Left ventricle myocardium inferior (tissue), 1 donor: ENCODE measurements around the gene RBBP5. TPM values are rescaled to one million over a fixed set of nuclear protein-coding genes. Genes with fewer than 3 reads are reported as not detected.

Experiments used
- DNase-seq: peaks from one replicate; pipeline ENCODE4 v3.0.0-alpha.2; 2020
- H3K27ac ChIP-seq: fragments of 200-600 bp; replicated peaks from 2 replicates; pipeline ENCODE4 v1.8.0; 2021
- H3K27me3 ChIP-seq: fragments of 200-600 bp; 2 replicates; pipeline ENCODE4 v1.8.0; 2021; ENCODE audit warnings: low read depth
- H3K36me3 ChIP-seq: fragments of 200-600 bp; 2 replicates; pipeline ENCODE4 v1.8.0; 2021
- H3K4me1 ChIP-seq: fragments of 200-600 bp; 2 replicates; pipeline ENCODE4 v1.8.0; 2021
- H3K4me3 ChIP-seq: fragments of 200-600 bp; 2 replicates; pipeline ENCODE4 v1.8.0; 2021; ENCODE audit warnings: mild to moderate bottlenecking, moderate library complexity
- H3K9me3 ChIP-seq: fragments of 200-600 bp; replicated peaks from 2 replicates; pipeline ENCODE4 v1.8.0; 2021
- CTCF ChIP-seq: fragments of 200-600 bp; IDR thresholded peaks from 2 replicates; pipeline ENCODE4 v1.8.0; 2021; ENCODE audit warnings: antibody characterized with exemption, mild to moderate bottlenecking, borderline replicate concordance
- intact Hi-C: fragments of 100-400 bp; cut with micrococcal nuclease; formaldehyde crosslinking; loops from one replicate; pipeline ENCODE4 v1.11.0; 2022
- long read RNA-seq: library from polyadenylated mRNA; unstranded; transcript quantifications from one replicate; pipeline ENCODE4 v2.0.0, GENCODE V29; 2021
- total RNA-seq: library from RNA; stranded (reverse); fragmentation: NEBNext Ultra II Directional; extraction: Animal tissue kit (Norgen Biotek cat#: 25700); gene quantifications from one replicate; pipeline ENCODE4 v1.2.1, GENCODE V29; 2021
- donor health status: DM: no; HTN: yes; CAD: no; lungs with severe emphysema.

Gene RBBP5
- 10.3 TPM for total RNA-seq
- long read RNA-seq, full-length matches to known transcripts, result 7 of 9 reads
- long read RNA-seq, partial matches to known transcripts, result 0 of 9 reads
- long read RNA-seq, other reads (novel, unspliced or antisense), result 2 of 9 reads

GRCh38 chr1:205121660-205122488 lies at the start of gene RBBP5:
Gene RBBP5 (minus strand): TSS chr1:205121978. CDS start chr1:205121873, 105 bp downstream.
- Histone ChIP-seq H3K36me3 (peaks cover 20% of the 10 kb centered on the region), H3K9me3 (no peaks in the 10 kb centered on the region), H3K4me3 (peak within 1 kb of the TSS; percentile 98), H3K4me1 (peaks cover 38% of the 10 kb centered on the region), H3K27ac (peak within 1 kb of the TSS; percentile 98), H3K27me3 (no peaks in the 10 kb centered on the region)
- peak; percentile 73 for TF ChIP-seq CTCF
- peak; percentile 95 for DNase-seq
- intact Hi-C loops, result no loop called here

- intact Hi-C loops, result no loop called here
- peaks cover 15% of the 10 kb centered on the region for H3K4me1 ChIP-seq
Observed at GRCh38 chr1:205171369-205171768, 49.6 kb upstream of the RBBP5 start.

GRCh38 chr1:205170532-205171269 lies 48.9 kb upstream of the RBBP5 start:
- H3K4me3 ChIP-seq, result no peak overlapping the region
- TF ChIP-seq CTCF, result no peak
- DNase-seq, result no peak
- peaks cover 39% of the 10 kb centered on the region for H3K36me3 ChIP-seq
- H3K4me1 ChIP-seq, result peaks cover 10% of the 10 kb centered on the region
- no peaks in the 10 kb centered on the region for H3K9me3 ChIP-seq
- no peak overlapping the region for H3K27ac ChIP-seq
- intact Hi-C loops, result no loop called here
- H3K27me3 ChIP-seq, result no peaks in the 10 kb centered on the region

More at GRCh38 chr1:205171369-205171768, 49.6 kb upstream of the RBBP5 start:
- H3K27me3 ChIP-seq, result no peaks in the 10 kb centered on the region
- no peak for DNase-seq
- H3K27ac ChIP-seq, result no peak overlapping the region
- H3K4me3 ChIP-seq, result no peak overlapping the region
- no peak for TF ChIP-seq CTCF
- no peaks in the 10 kb centered on the region for H3K9me3 ChIP-seq
- H3K36me3 ChIP-seq, result peaks cover 39% of the 10 kb centered on the region

GRCh38 chr1:205169248-205169647 lies 47.5 kb upstream of the RBBP5 start:
- no peak overlapping the region for H3K27ac ChIP-seq
- no peak overlapping the region for H3K4me3 ChIP-seq
- no peaks in the 10 kb centered on the region for H3K27me3 ChIP-seq
- no peaks in the 10 kb centered on the region for H3K4me1 ChIP-seq
- H3K9me3 ChIP-seq, result no peaks in the 10 kb centered on the region
- TF ChIP-seq CTCF, result no peak
- intact Hi-C loops, result no loop called here
- peaks cover 39% of the 10 kb centered on the region for H3K36me3 ChIP-seq
- no peak for DNase-seq

GRCh38 chr1:205168291-205168690 lies 46.5 kb upstream of the RBBP5 start:
- Histone ChIP-seq H3K36me3 (peaks cover 48% of the 10 kb centered on the region), H3K27ac (no peak overlapping the region)
- intact Hi-C loops, result no loop called here

More at GRCh38 chr1:205168291-205168690, 46.5 kb upstream of the RBBP5 start:
- H3K4me3 ChIP-seq, result no peak overlapping the region
- DNase-seq, result no peak
- H3K9me3 ChIP-seq, result no peaks in the 10 kb centered on the region
- TF ChIP-seq CTCF, result no peak
- H3K27me3 ChIP-seq, result no peaks in the 10 kb centered on the region
- H3K4me1 ChIP-seq, result no peaks in the 10 kb centered on the region
